Measurements from ENCODE around the gene CDK4. TPM values are rescaled to one million over a fixed set of nuclear protein-coding genes. Genes with fewer than 3 reads are reported as not detected.

CDK4 gene
- total and polyA plus RNA-seq, 4 donors = 28.1 to 69.1 (median 38.2) TPM

DNA sequence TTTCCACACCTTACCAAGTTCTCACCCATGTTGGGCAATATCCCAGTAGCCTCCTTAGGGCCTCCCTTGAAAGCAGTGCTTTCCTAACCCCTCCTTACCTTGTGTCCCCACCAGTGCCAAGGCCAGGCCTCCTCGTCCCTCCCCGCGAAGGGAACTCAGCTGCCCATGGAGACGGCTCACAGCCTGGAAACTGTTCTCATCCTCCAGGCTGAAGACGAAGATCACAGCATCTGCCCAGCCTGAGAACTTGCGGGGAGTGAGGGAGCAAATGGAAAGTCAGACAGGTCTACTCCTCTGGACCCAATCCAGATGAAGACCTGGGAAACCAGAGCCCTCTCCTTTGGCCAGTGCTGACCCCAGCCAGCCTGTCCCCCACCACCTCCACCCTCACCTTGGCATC lies 18.2 kb downstream of the CDK4 start:
- TF ChIP-seq GABPA (IDR thresholded peaks at IDR 0.05 in 1 of 2, conservative IDR thresholded peaks at IDR 0.05 in 1 of 2) (no peak), FOXA2 (IDR thresholded peaks at IDR 0.05) (no peak), JUND (IDR thresholded peaks at IDR 0.05) (no peak), HNF4G (IDR thresholded peaks at IDR 0.05) (no peak), SP1 (IDR thresholded peaks at IDR 0.05) (no peak), YY1 (IDR thresholded peaks at IDR 0.05) (no peak), NR2F2 (IDR thresholded peaks at IDR 0.05) (no peak), RAD21 (IDR thresholded peaks at IDR 0.05) (no peak), TAF1 (conservative IDR thresholded peaks at IDR 0.05) (no peak), FOXA1 (IDR thresholded peaks at IDR 0.05) (no peak), HNF4A (conservative IDR thresholded peaks at IDR 0.05) (no peak), RXRA (IDR thresholded peaks at IDR 0.05) (no peak)
- TF ChIP-seq, protein P1, sequence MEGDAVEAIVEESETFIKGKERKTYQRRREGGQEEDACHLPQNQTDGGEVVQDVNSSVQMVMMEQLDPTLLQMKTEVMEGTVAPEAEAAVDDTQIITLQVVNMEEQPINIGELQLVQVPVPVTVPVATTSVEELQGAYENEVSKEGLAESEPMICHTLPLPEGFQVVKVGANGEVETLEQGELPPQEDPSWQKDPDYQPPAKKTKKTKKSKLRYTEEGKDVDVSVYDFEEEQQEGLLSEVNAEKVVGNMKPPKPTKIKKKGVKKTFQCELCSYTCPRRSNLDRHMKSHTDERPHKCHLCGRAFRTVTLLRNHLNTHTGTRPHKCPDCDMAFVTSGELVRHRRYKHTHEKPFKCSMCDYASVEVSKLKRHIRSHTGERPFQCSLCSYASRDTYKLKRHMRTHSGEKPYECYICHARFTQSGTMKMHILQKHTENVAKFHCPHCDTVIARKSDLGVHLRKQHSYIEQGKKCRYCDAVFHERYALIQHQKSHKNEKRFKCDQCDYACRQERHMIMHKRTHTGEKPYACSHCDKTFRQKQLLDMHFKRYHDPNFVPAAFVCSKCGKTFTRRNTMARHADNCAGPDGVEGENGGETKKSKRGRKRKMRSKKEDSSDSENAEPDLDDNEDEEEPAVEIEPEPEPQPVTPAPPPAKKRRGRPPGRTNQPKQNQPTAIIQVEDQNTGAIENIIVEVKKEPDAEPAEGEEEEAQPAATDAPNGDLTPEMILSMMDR (IDR thresholded peaks at IDR 0.05; ENCODE audit: low read depth, low read length, missing input control) = no peak
- TF ChIP-seq, protein P2, sequence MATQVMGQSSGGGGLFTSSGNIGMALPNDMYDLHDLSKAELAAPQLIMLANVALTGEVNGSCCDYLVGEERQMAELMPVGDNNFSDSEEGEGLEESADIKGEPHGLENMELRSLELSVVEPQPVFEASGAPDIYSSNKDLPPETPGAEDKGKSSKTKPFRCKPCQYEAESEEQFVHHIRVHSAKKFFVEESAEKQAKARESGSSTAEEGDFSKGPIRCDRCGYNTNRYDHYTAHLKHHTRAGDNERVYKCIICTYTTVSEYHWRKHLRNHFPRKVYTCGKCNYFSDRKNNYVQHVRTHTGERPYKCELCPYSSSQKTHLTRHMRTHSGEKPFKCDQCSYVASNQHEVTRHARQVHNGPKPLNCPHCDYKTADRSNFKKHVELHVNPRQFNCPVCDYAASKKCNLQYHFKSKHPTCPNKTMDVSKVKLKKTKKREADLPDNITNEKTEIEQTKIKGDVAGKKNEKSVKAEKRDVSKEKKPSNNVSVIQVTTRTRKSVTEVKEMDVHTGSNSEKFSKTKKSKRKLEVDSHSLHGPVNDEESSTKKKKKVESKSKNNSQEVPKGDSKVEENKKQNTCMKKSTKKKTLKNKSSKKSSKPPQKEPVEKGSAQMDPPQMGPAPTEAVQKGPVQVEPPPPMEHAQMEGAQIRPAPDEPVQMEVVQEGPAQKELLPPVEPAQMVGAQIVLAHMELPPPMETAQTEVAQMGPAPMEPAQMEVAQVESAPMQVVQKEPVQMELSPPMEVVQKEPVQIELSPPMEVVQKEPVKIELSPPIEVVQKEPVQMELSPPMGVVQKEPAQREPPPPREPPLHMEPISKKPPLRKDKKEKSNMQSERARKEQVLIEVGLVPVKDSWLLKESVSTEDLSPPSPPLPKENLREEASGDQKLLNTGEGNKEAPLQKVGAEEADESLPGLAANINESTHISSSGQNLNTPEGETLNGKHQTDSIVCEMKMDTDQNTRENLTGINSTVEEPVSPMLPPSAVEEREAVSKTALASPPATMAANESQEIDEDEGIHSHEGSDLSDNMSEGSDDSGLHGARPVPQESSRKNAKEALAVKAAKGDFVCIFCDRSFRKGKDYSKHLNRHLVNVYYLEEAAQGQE (IDR thresholded peaks at IDR 0.05) = no peak
- TF ChIP-seq, protein P3, sequence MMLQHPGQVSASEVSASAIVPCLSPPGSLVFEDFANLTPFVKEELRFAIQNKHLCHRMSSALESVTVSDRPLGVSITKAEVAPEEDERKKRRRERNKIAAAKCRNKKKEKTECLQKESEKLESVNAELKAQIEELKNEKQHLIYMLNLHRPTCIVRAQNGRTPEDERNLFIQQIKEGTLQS (IDR thresholded peaks at IDR 0.05) = no peak
- TF ChIP-seq, protein P4, sequence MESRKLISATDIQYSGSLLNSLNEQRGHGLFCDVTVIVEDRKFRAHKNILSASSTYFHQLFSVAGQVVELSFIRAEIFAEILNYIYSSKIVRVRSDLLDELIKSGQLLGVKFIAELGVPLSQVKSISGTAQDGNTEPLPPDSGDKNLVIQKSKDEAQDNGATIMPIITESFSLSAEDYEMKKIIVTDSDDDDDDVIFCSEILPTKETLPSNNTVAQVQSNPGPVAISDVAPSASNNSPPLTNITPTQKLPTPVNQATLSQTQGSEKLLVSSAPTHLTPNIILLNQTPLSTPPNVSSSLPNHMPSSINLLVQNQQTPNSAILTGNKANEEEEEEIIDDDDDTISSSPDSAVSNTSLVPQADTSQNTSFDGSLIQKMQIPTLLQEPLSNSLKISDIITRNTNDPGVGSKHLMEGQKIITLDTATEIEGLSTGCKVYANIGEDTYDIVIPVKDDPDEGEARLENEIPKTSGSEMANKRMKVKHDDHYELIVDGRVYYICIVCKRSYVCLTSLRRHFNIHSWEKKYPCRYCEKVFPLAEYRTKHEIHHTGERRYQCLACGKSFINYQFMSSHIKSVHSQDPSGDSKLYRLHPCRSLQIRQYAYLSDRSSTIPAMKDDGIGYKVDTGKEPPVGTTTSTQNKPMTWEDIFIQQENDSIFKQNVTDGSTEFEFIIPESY (IDR thresholded peaks at IDR 0.05) = no peak
- TF ChIP-seq, protein P5, sequence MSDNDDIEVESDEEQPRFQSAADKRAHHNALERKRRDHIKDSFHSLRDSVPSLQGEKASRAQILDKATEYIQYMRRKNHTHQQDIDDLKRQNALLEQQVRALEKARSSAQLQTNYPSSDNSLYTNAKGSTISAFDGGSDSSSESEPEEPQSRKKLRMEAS (IDR thresholded peaks at IDR 0.05) = no peak
- 90% methylated on average over 6 of the region's 6 CpGs for WGBS

More for the DNA sequence above, 18.2 kb downstream of the CDK4 start:
- Histone ChIP-seq H3K9ac (ENCODE audit: low read depth in 1 of 2, low read length in 2 of 2) (no peak overlapping the region), H3K4me3 (ENCODE audit: low read depth in 1 of 3, low read length in 3 of 3) (no peak overlapping the region), H3K9me3 (ENCODE audit: control insufficient read depth in 4 of 4, low read length in 3 of 4) (no peaks in the 10 kb centered on the region), H3K27me3 (ENCODE audit: control insufficient read depth in 4 of 4, insufficient read depth in 4 of 4, low read length in 3 of 4) (peaks cover 0 to 10% (median 2%) of the 10 kb centered on the region in 4 donors), H3K4me1 (ENCODE audit: control insufficient read depth in 4 of 4, insufficient read depth in 4 of 4, low read length in 3 of 4) (peaks cover 3 to 20% (median 15%) of the 10 kb centered on the region in 4 donors), H3K36me3 (ENCODE audit: control insufficient read depth in 4 of 4, insufficient read depth in 3 of 4, low read depth in 1 of 4, low read length in 3 of 4) (no peaks in the 10 kb centered on the region), H3K27ac (ENCODE audit: low read depth in 1 of 2, low read length in 2 of 2) (no peak overlapping the region)
- DNase-seq (ENCODE audit: low spot score) = no peak
